Gastroesophageal sphincter (tissue), 4 donors: ENCODE data around the gene PRKCQ. TPM values are rescaled to one million over a fixed set of nuclear protein-coding genes. Genes with fewer than 3 reads are reported as not detected.

Source experiments
- ATAC-seq: fragments of 150-250 bp; one replicate; pipeline ENCODE4 v1.9.1; 2016; ENCODE audit warnings: mild to moderate bottlenecking, moderate library complexity
- H3K27ac ChIP-seq, 4 donors: fragments of 200-600 bp; sonication (generic) in 3 of 4; 1 replicate in 3 of 4; 2 replicates in 1 of 4; pipeline ENCODE4 v1.5.1; 2016 to 2019
- H3K27me3 ChIP-seq: fragments of 200-600 bp; sonication (generic); one replicate; pipeline ENCODE4 v1.5.1; 2019
- H3K36me3 ChIP-seq, 2 donors: fragments of 200-600 bp; sonication (generic); one replicate each; pipeline ENCODE4 v1.5.1; 2019; ENCODE audit warnings: control low read depth in 1 of 2
- H3K4me1 ChIP-seq, 3 donors: fragments of 200-600 bp; sonication (generic); 1 replicate in 2 of 3; 2 replicates in 1 of 3; pipeline ENCODE4 v1.5.1; 2016 to 2019; ENCODE audit warnings: control low read depth in 2 of 3
- H3K4me3 ChIP-seq, 2 donors: fragments of 200-600 bp; sonication (generic); one replicate each; pipeline ENCODE4 v1.5.1; 2019; ENCODE audit warnings: mild to moderate bottlenecking in 1 of 2, moderate library complexity in 1 of 2
- H3K9me3 ChIP-seq, 3 donors: fragments of 200-600 bp; sonication (generic); one replicate each; pipeline ENCODE4 v1.5.1; 2017 to 2019; ENCODE audit warnings: control low read depth in 2 of 3
- EP300 ChIP-seq: sonication (generic); formaldehyde crosslinking; IDR thresholded peaks from one replicate; pipeline ENCODE4 v1.6.1; 2017; ENCODE audit warnings: antibody characterized with exemption, mild to moderate bottlenecking
- POLR2A ChIP-seq, 2 donors: fragments of 450-650 bp; IDR thresholded peaks; one replicate each; pipeline ENCODE4 v1.6.1; 2017; ENCODE audit warnings: antibody characterized with exemption in 2 of 2, mild to moderate bottlenecking in 2 of 2, moderate library complexity in 1 of 2
- POLR2AphosphoS5 ChIP-seq: sonication (generic); formaldehyde crosslinking; IDR thresholded peaks from one replicate; pipeline ENCODE4 v1.6.1; 2017; ENCODE audit warnings: antibody characterized with exemption
- WGBS, 2 donors: methylation state at CpG; one replicate each; pipeline ENCODE4 v1.1.5; 2018; ENCODE audit warnings: low coverage in 1 of 2; 5-methylcytosine and 5-hydroxymethylcytosine counted together
- total RNA-seq, 4 donors: library from RNA; depleted of rRNA; stranded (reverse); fragments of >200 nt; gene quantifications; one replicate each; pipeline ENCODE4 v1.1.0, GENCODE V29; 2016
- TF ChIP-seq, protein P1 (sequence below), 4 experiments: fragments of 200-600 bp in 2 of 4; fragments of 450-650 bp in 2 of 4; sonication (generic) in 1 of 4; IDR thresholded peaks; one replicate each; pipeline ENCODE4 v1.5.1; 2017 to 2019; ENCODE audit warnings: antibody characterized with exemption in 4 of 4, mild to moderate bottlenecking in 2 of 4, moderate library complexity in 2 of 4

Gene PRKCQ
- total RNA-seq, 4 donors from 2014 or later, result 2.0 to 7.6 (median 4.3) TPM

DNA sequence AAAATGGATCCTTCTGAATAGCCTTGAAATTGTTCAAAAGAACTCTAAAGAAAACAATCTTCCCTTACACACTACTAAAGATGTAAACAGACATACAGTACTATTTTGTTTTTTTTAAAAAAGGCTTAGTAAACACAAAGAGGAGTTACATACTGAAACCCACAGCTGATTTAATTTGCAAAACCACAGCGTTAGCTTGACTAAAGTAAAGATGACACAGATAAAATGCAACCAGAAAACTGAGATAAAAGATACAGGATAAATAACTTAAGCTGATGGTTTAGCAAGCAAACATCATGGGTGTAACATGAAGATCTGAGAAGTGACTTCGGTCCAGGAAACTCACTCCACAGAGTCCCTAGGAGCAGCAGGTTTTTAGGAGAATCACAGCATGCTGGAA, 21.8 kb downstream of the PRKCQ start:
- TF ChIP-seq POLR2A (IDR thresholded peaks at IDR 0.05) (no peak), EP300 (no peak), POLR2AphosphoS5 (no peak)
- TF ChIP-seq, protein P1, sequence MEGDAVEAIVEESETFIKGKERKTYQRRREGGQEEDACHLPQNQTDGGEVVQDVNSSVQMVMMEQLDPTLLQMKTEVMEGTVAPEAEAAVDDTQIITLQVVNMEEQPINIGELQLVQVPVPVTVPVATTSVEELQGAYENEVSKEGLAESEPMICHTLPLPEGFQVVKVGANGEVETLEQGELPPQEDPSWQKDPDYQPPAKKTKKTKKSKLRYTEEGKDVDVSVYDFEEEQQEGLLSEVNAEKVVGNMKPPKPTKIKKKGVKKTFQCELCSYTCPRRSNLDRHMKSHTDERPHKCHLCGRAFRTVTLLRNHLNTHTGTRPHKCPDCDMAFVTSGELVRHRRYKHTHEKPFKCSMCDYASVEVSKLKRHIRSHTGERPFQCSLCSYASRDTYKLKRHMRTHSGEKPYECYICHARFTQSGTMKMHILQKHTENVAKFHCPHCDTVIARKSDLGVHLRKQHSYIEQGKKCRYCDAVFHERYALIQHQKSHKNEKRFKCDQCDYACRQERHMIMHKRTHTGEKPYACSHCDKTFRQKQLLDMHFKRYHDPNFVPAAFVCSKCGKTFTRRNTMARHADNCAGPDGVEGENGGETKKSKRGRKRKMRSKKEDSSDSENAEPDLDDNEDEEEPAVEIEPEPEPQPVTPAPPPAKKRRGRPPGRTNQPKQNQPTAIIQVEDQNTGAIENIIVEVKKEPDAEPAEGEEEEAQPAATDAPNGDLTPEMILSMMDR (IDR thresholded peaks at IDR 0.05), result no peak
- Histone ChIP-seq H3K9me3 (no peaks in the 10 kb centered on the region), H3K4me3 (no peak overlapping the region), H3K36me3 (no peaks in the 10 kb centered on the region), H3K4me1 (no peaks in the 10 kb centered on the region), H3K27me3 (no peaks in the 10 kb centered on the region), H3K27ac (no peak overlapping the region)
- WGBS, 2 donors, result 85 to 86% methylated on average over 2 of the region's 2 CpGs
- no peak for ATAC-seq

DNA sequence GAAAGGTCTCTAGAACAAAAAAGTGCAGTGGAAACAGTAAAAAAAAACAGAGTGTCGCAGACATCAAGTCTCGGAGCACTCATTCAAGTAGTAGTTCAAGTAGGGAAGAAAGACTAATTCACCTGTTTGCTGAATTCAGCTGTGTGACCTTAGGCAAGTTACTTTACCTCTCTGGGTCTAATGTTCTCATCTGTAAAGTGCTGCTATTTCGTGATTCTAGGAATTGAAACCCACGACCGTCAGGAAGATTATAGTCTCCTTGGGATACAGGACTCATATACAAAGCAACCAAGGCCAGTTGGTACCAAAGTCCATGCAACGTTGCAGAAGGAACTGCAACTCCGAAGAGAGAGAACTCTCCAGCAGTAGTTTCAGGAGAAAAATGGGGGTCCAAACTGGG, 26.1 kb downstream of the PRKCQ start:
- no peaks in the 10 kb centered on the region for H3K4me1 ChIP-seq
- no peak overlapping the region for H3K27ac ChIP-seq
- no peaks in the 10 kb centered on the region for H3K9me3 ChIP-seq
- ATAC-seq, result no peak
- 66 to 74% methylated on average over 5 to 7 of the region's 7 CpGs for WGBS, 2 donors
- H3K27me3 ChIP-seq, result no peaks in the 10 kb centered on the region
- no peaks in the 10 kb centered on the region for H3K36me3 ChIP-seq
- H3K4me3 ChIP-seq, result no peak overlapping the region
- TF ChIP-seq, protein P1 (IDR thresholded peaks at IDR 0.05), result no peak
- TF ChIP-seq POLR2A (IDR thresholded peaks at IDR 0.05) (no peak), EP300 (no peak), POLR2AphosphoS5 (no peak)

DNA sequence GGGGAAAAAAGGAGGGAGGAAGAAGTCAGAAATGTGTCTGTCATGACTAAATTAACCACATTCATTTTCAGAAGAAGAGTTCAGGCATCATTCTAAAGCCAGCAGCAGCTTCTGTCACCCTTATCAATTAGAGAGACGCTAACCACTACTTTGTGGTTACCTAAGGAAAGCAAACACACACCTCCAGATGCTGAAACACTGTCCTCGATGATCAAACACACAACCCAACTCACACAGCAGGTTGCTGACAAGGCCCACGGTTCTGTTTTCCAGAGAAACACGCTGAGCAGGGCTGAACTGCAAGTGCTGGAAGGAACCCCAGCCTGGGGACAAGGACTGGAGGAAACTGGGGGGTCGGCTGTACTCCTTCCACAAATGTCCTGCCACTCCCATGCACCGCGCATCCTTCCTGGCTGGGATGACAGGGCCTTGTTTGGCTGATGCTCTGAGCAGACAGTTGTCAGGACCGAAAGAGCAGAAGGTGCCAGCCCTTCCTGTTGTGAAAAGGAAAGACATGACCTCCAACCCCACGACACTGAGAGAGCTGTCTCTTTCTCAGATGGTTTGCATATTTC, 36.6 kb downstream of the PRKCQ start:
- H3K9me3 ChIP-seq, result no peaks in the 10 kb centered on the region
- 43 to 52% methylated on average over 2 to 4 of the region's 9 CpGs for WGBS, 2 donors
- H3K36me3 ChIP-seq, result no peaks in the 10 kb centered on the region
- no peak overlapping the region for H3K4me3 ChIP-seq
- no peak overlapping the region for H3K27ac ChIP-seq
- TF ChIP-seq POLR2AphosphoS5 (no peak), EP300 (no peak), POLR2A (IDR thresholded peaks at IDR 0.05) (no peak)
- TF ChIP-seq, protein P1 (IDR thresholded peaks at IDR 0.05), result no peak
- no peak for ATAC-seq
- no peaks in the 10 kb centered on the region for H3K4me1 ChIP-seq
- H3K27me3 ChIP-seq, result no peaks in the 10 kb centered on the region

DNA sequence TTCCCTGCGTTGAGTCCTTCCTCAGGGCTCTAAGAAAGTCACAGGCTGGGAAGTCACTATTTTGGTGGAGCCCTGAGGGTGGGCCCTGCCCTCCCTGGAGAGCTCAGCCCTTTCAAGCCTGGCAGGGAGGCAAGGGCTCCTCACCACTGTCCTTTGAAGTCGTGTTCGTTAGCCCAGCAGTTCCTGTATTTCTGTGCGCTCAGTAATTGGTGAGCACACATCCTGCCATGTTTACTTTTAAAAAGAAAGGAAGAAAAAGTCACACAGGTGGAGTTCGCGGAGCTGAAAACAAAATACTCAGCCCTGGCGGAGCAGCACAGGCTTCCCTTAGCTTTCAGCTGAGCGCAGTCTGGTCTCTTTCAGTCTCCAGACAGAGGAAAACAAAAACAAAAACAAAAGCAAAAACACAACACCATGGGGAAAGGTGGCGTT, 37.1 kb downstream of the PRKCQ start:
- no peak for ATAC-seq
- H3K9me3 ChIP-seq, result no peaks in the 10 kb centered on the region
- no peaks in the 10 kb centered on the region for H3K27me3 ChIP-seq
- H3K27ac ChIP-seq, result no peak overlapping the region
- H3K36me3 ChIP-seq, result no peaks in the 10 kb centered on the region
- no peaks in the 10 kb centered on the region for H3K4me1 ChIP-seq
- 35 to 55% methylated on average over 5 to 9 of the region's 9 CpGs for WGBS, 2 donors
- no peak overlapping the region for H3K4me3 ChIP-seq
- no peak for TF ChIP-seq POLR2AphosphoS5
- no peak for TF ChIP-seq EP300
- no peak for TF ChIP-seq POLR2A (IDR thresholded peaks at IDR 0.05)
- TF ChIP-seq, protein P1 (IDR thresholded peaks at IDR 0.05), result no peak

DNA sequence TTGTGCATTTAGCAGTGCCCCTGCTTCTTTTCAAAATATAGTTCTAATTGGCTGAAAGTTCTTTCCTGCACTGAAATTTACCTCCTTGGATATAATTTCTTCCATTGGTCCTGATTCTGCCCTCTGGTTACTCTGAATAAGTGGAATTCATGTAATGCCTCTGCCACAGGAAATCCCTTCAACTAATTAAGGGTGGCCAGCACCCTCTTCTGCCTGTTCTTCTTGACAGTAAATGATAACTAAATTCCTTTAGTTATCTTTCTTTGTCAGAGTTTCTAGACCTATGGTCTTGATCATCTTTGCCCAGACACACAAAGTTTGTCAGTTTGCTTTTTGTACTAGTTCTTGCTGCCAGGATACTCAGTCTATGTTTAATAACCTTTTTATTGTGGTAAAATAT, 40.2 kb downstream of the PRKCQ start:
- no peaks in the 10 kb centered on the region for H3K36me3 ChIP-seq
- no peak for ATAC-seq
- no peaks in the 10 kb centered on the region for H3K4me1 ChIP-seq
- no peak overlapping the region for H3K27ac ChIP-seq
- no peaks in the 10 kb centered on the region for H3K9me3 ChIP-seq
- H3K27me3 ChIP-seq, result no peaks in the 10 kb centered on the region
- H3K4me3 ChIP-seq, result no peak overlapping the region
- no peak for TF ChIP-seq POLR2A (IDR thresholded peaks at IDR 0.05)
- no peak for TF ChIP-seq EP300
- TF ChIP-seq, protein P1 (IDR thresholded peaks at IDR 0.05), result no peak
- TF ChIP-seq POLR2AphosphoS5, result no peak
